GM23248 (cell line): ENCODE results near the gene SUSD5.

ENCODE experiments used
- EZH2 ChIP-seq: fragments of 200-600 bp; sonication (generic); IDR thresholded peaks from 2 replicates; pipeline ENCODE4 v1.6.1; 2018; ENCODE audit warnings: antibody characterized with exemption, mild to moderate bottlenecking; ENCODE audit not compliant: insufficient read depth, poor library complexity, severe bottlenecking
- EZH2phosphoT487 ChIP-seq: fragments of 200-600 bp; sonication (generic); IDR thresholded peaks from 2 replicates; pipeline ENCODE4 v1.6.1; 2018; ENCODE audit warnings: antibody characterized with exemption, moderate library complexity, mild to moderate bottlenecking, low read depth; ENCODE audit not compliant: insufficient read depth

DNA sequence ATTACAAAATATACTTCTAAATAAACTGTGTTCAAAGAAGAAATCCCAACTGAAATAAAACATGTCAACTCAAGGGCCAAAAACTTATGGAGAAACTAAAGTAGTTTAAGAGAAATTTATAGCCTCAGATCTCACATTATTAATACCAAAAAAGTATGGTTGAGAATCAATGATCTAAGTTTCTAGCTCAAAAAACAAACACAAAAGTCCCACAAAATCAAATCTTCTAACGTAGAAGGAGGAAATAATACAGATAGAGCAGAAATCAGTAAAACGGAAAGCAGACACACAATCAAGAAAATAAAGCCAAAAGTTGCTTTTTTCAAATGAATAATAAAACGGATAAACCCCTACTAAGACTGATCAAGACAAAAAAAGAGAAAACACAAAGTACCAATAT, 2.9 kb downstream of the SUSD5 start:
- TF ChIP-seq EZH2 (no peak), EZH2phosphoT487 (no peak)
